Neural progenitor cell (in vitro differentiated cells): ENCODE results near the gene SMTNL2.

Source experiments
- CTCF ChIP-seq: fragments of 200-600 bp; sonication (generic); IDR thresholded peaks from 2 replicates; pipeline ENCODE4 v1.5.1; 2017; ENCODE audit warnings: antibody characterized with exemption, mild to moderate bottlenecking
- EZH2 ChIP-seq: fragments of 200-600 bp; sonication (generic); IDR thresholded peaks from 2 replicates; pipeline ENCODE4 v1.6.1; 2017; ENCODE audit warnings: antibody characterized with exemption, mild to moderate bottlenecking, moderate library complexity
- EZH2phosphoT487 ChIP-seq: fragments of 200-600 bp; sonication (generic); IDR thresholded peaks from 2 replicates; pipeline ENCODE4 v1.6.1; 2017; ENCODE audit warnings: antibody characterized with exemption

GRCh38 chr17:4582691-4583090, 1.6 kb upstream of the SMTNL2 start:
- TF ChIP-seq CTCF: no peak
- TF ChIP-seq EZH2: no peak
- no peak for TF ChIP-seq EZH2phosphoT487
